GM12878 (cell line): ENCODE data around the gene POU2F3. TPM values are rescaled to one million over a fixed set of nuclear protein-coding genes. Genes with fewer than 3 reads are reported as not detected.

Experiments
- ATAC-seq: fragments of 200-7000 bp; cut with Tn5 transposase; 3 replicates; pipeline ENCODE4 v1.9.1; 2020; ENCODE audit warnings: mild to moderate bottlenecking, moderate library complexity
- BruUV-seq: library from RNA; stranded (reverse); fragments of 400-500 nt; replicated peaks from 2 replicates; lab custom pipeline; 2021; lab: Mats Ljungman, UMichigan
- CTCF ChIA-PET: fragments of 300-600 bp; sonication (Branson Sonifier 250); formaldehyde crosslinking; extraction: SDS; loops from one replicate; lab custom pipeline; 2021; ENCODE audit warnings: inconsistent platforms; lab: Yijun Ruan, JAX
- POLR2A ChIA-PET: fragments of 350-600 bp; formaldehyde crosslinking; extraction: SDS; loops from one replicate; lab custom pipeline; 2021; ENCODE audit warnings: inconsistent platforms; lab: Charles Lee
- RAD21 ChIA-PET: fragments of 300-600 bp; sonication (Branson Sonifier 250); formaldehyde crosslinking; loops from one replicate; lab custom pipeline; 2023; ENCODE audit warnings: antibody characterized with exemption; ENCODE audit not compliant: unreplicated experiment; lab: Charles Lee
- SMC1A ChIA-PET: fragments of 300-600 bp; sonication (Branson Sonifier 250); formaldehyde crosslinking; loops from one replicate; lab custom pipeline; 2023; ENCODE audit not compliant: unreplicated experiment, uncharacterized antibody; lab: Charles Lee
- DNase-seq: peaks from one replicate; pipeline ENCODE4 v3.0.0-alpha.2; 2011; ENCODE audit warnings: low read depth, low spot score
- FAIRE-seq: peaks from 3 replicates; lab custom pipeline; 2011; peaks lifted over from hg19 to GRCh38; lab: Jason Lieb, UNC
- H2AFZ ChIP-seq: 2 replicates; pipeline ENCODE4 v1.6.0; 2011; ENCODE audit warnings: low read depth, low read length, control low read depth; ENCODE audit not compliant: control insufficient read depth
- H3K27ac ChIP-seq: 2 replicates; pipeline ENCODE4 v1.5.1; 2011; ENCODE audit warnings: control low read depth; ENCODE audit not compliant: control insufficient read depth, insufficient read depth
- H3K27me3 ChIP-seq, 2 experiments: replicated peaks in 1 of 2; 2 replicates each; pipeline versions ENCODE4 v1.6.0 to v1.6.1; 2011; ENCODE audit warnings: low read length in 1 of 2; ENCODE audit not compliant: control insufficient read depth in 2 of 2, insufficient read depth in 2 of 2
- H3K36me3 ChIP-seq, 2 experiments: 2 replicates each; pipeline ENCODE4 v1.5.1; 2011; ENCODE audit warnings: low read length in 1 of 2; ENCODE audit not compliant: control insufficient read depth in 2 of 2, insufficient read depth in 2 of 2
- H3K4me1 ChIP-seq: 2 replicates; pipeline ENCODE4 v1.6.1; 2011; ENCODE audit warnings: mild to moderate bottlenecking, low read length, moderate library complexity, mixed read lengths; ENCODE audit not compliant: control insufficient read depth, insufficient read depth
- H3K4me2 ChIP-seq: 2 replicates; pipeline ENCODE4 v1.6.0; 2011; ENCODE audit warnings: control low read depth; ENCODE audit not compliant: control insufficient read depth, insufficient read depth
- H3K4me3 ChIP-seq: fragments of 200-600 bp; sonication (generic); 2 replicates; pipeline ENCODE4 v1.5.1; 2016
- H3K79me2 ChIP-seq: 2 replicates; pipeline ENCODE4 v1.6.0; 2011; ENCODE audit warnings: low read length; ENCODE audit not compliant: control insufficient read depth, insufficient read depth
- H3K9ac ChIP-seq: 2 replicates; pipeline ENCODE4 v1.8.0; 2011; ENCODE audit warnings: low read length, control low read depth, mixed read lengths; ENCODE audit not compliant: control insufficient read depth, insufficient read depth
- H3K9me3 ChIP-seq: replicated peaks from 3 replicates; pipeline ENCODE4 v1.5.1; 2011; ENCODE audit warnings: mild to moderate bottlenecking, low read length; ENCODE audit not compliant: control insufficient read depth, insufficient read depth
- H4K20me1 ChIP-seq: 2 replicates; pipeline ENCODE4 v1.6.0; 2011; ENCODE audit not compliant: control insufficient read depth, insufficient read depth
- CREM ChIP-seq: IDR thresholded peaks from 2 replicates; pipeline ENCODE4 v1.6.1; 2014; ENCODE audit warnings: antibody characterized with exemption, low read depth
- CUX1 ChIP-seq: IDR thresholded peaks from 2 replicates; pipeline ENCODE4 v1.6.1; 2012; ENCODE audit warnings: improper control_type of control experiment, low read depth, low read length; ENCODE audit not compliant: insufficient replicate concordance
- JUNB ChIP-seq: IDR thresholded peaks from 2 replicates; pipeline ENCODE4 v1.6.1; 2016; ENCODE audit warnings: antibody characterized with exemption, mild to moderate bottlenecking
- MTA3 ChIP-seq: IDR thresholded peaks from 2 replicates; pipeline ENCODE4 v1.6.1; 2012; ENCODE audit warnings: low read length, inconsistent platforms, borderline replicate concordance
- POLR2AphosphoS5 ChIP-seq: IDR thresholded peaks from 2 replicates; pipeline ENCODE4 v1.6.1; 2011; ENCODE audit warnings: mild to moderate bottlenecking, low read length, inconsistent platforms
- STAT3 ChIP-seq: IDR thresholded peaks from 2 replicates; pipeline ENCODE4 v1.6.1; 2011; ENCODE audit warnings: low read depth, low read length, improper control_type of control experiment
- SUZ12 ChIP-seq: fragments of 200-600 bp; sonication (generic); IDR thresholded peaks from one replicate; pipeline ENCODE4 v1.6.1; 2018; ENCODE audit warnings: antibody characterized with exemption, mild to moderate bottlenecking; ENCODE audit not compliant: unreplicated experiment
- TCF7 ChIP-seq: IDR thresholded peaks from 2 replicates; pipeline ENCODE4 v1.6.1; 2014; ENCODE audit warnings: antibody characterized with exemption, borderline replicate concordance
- WGBS: methylation state at CpG from one replicate; pipeline ENCODE4 v1.1.6; 2016; ENCODE audit warnings: low lambda C conversion rate; ENCODE audit not compliant: insufficient replicate concordance, insufficient coverage; ENCODE audit errors: missing lambda C conversion rate; 5-methylcytosine and 5-hydroxymethylcytosine counted together
- in situ Hi-C: fragments of 300-500 bp; cut with MboI; formaldehyde crosslinking; loops from 9 replicates; pipeline ENCODE4 v1.14.3; 2018; ENCODE audit warnings: mixed read lengths
- intact Hi-C: fragments of 100-400 bp; cut with micrococcal nuclease; formaldehyde crosslinking; loops from one replicate; pipeline ENCODE4 v1.14.2; 2022; ENCODE audit not compliant: unreplicated experiment
- polyA plus RNA-seq, 11 experiments: library from polyadenylated mRNA; depleted of rRNA in 4 of 11; unstranded in 6 of 11; stranded (reverse) in 5 of 11; fragments of >200 nt; fragmentation: Nextera tagmentation in 4 of 11; fragmentation: Illumina TruSeq in 1 of 11; extraction: Ambion mirVana in 4 of 11; extraction: Trizol in 1 of 11; gene quantifications; 1 replicate in 1 of 11; 2 replicates in 10 of 11; pipeline versions ENCODE4 v1.2.1 to v1.2.3, GENCODE V29; 2011 to 2016; ENCODE audit warnings: inconsistent platforms in 2 of 11, missing spikeins in 2 of 11, low read depth in 1 of 11
- total RNA-seq, 4 experiments: library from RNA; depleted of rRNA in 3 of 4; stranded (reverse); fragments of >200 nt in 3 of 4; fragmentation: Illumina TruSeq in 1 of 4; extraction: Trizol in 1 of 4; gene quantifications; 2 replicates each; pipeline versions ENCODE4 v1.2.1 to v1.2.3, GENCODE V29; 2013 to 2021
- TF ChIP-seq, protein P1 (sequence below): IDR thresholded peaks from 2 replicates; pipeline ENCODE4 v1.6.1; 2012; ENCODE audit warnings: low read depth, low read length, improper control_type of control experiment

The POU2F3 gene
- total and polyA plus RNA-seq, 10 of the 15 experiments (the other 5 are each of a cell fraction or from before 2014, with no cell fraction given) = 0.09 to 4.4 (median 0.33) TPM

DNA sequence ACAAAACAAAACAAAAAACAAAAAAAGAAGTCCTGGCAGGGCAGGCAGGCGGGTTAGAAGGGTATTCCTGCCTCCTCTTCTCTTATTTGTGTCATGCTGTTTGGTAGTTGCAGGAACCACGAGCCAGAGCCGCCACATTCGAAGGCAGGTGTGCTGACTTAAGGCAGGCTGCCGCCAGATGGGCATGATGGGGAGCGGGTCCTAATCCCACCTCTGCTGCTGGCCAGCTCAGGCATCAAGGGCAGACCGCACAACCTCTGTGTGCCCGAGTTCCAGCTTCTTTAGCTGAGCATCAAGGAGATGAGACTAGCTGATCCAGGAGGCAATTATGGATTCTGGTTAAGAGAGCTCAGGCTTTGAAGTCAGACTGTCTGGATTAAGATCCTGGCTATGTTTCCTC is 17.0 kb upstream of the POU2F3 start (continued):
- TF ChIP-seq CUX1 = no peak

- Histone ChIP-seq H3K4me2 (no peak overlapping the region), H2AFZ (no peak overlapping the region), H4K20me1 (no peaks in the 10 kb centered on the region), H3K4me1 (peaks cover 8% of the 10 kb centered on the region), H3K27ac (no peak overlapping the region), H3K9me3 (no peaks in the 10 kb centered on the region), H3K4me3 (no peak overlapping the region), H3K79me2 (no peaks in the 10 kb centered on the region), H3K36me3 (no peaks in the 10 kb centered on the region), H3K9ac (no peak overlapping the region), H3K27me3 (no peaks in the 10 kb centered on the region)
- DNase-seq = no peak
- TF ChIP-seq MTA3 = no peak
- TF ChIP-seq, protein P1, sequence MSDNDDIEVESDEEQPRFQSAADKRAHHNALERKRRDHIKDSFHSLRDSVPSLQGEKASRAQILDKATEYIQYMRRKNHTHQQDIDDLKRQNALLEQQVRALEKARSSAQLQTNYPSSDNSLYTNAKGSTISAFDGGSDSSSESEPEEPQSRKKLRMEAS = no peak
- no peak for TF ChIP-seq CREM
- TF ChIP-seq TCF7 = no peak
- no peak for TF ChIP-seq POLR2AphosphoS5
- TF ChIP-seq JUNB = no peak
- TF ChIP-seq SUZ12 = no peak
- TF ChIP-seq STAT3 = no peak
- ChIA-PET POLR2A (no interaction called here), RAD21 (interaction anchor here (0.7 to 2.2 kb wide), 3 partner anchors 10 to 79 kb away, joined by 3 to 8 read pairs (median 3); no protein-coding TSS in a partner anchor), CTCF (interaction anchor here (1.4 to 18.4 kb wide), 4 partner anchors 10 to 78 kb away, joined by 3 to 783 read pairs (median 6); no protein-coding TSS in a partner anchor), SMC1A (interaction anchor here (0.8 to 1.3 kb wide), 4 partner anchors 13 to 75 kb away, joined by 3 to 4 read pairs (median 3); no protein-coding TSS in a partner anchor)
- intact Hi-C loops = loop anchor here (10.0 kb wide), 1 partner anchor 739 kb away; no protein-coding TSS in a partner anchor
- WGBS = 0% methylated on average over 1 of the region's 1 CpG
- in situ Hi-C loops = no loop called here
- BruUV-seq = no TSS peak
- no peak for ATAC-seq
- FAIRE-seq = no peak
These were observed 16.1 kb upstream of the POU2F3 start for GRCh38 chr11:120223793-120224192.
